K562 (cell line): ENCODE results near the gene FAM89B. TPM values are rescaled to one million over a fixed set of nuclear protein-coding genes. Genes with fewer than 3 reads are reported as not detected.

Experiments
- CTCF ChIP-seq, 3 experiments: IDR thresholded peaks in 2 of 3; conservative IDR thresholded peaks in 1 of 3; 2 replicates each; pipeline ENCODE4 v1.5.1; 2011 to 2012; ENCODE audit warnings: low read length in 3 of 3, mild to moderate bottlenecking in 3 of 3, control low read depth in 2 of 3, improper control_type of control experiment in 1 of 3, inconsistent platforms in 1 of 3, low read depth in 1 of 3, mixed read lengths in 1 of 3, moderate library complexity in 1 of 3; ENCODE audit not compliant: insufficient read depth in 2 of 3
- ELK3 ChIP-seq: fragments of 450-650 bp; formaldehyde crosslinking; IDR thresholded peaks from 2 replicates; pipeline ENCODE4 v1.4.0; 2020; ENCODE audit warnings: mild to moderate bottlenecking
- KAT7 ChIP-seq: sonication (generic); formaldehyde crosslinking; IDR thresholded peaks from 2 replicates; pipeline ENCODE4 v1.8.0; 2022; ENCODE audit warnings: missing genetic modification reagents, mild to moderate bottlenecking, borderline replicate concordance
- MAX ChIP-seq: sonication (generic); formaldehyde crosslinking; IDR thresholded peaks from 2 replicates; pipeline ENCODE4 v1.9.0; 2022; ENCODE audit warnings: mild to moderate bottlenecking, missing genetic modification reagents
- NKRF ChIP-seq: fragments of 450-650 bp; IDR thresholded peaks from 2 replicates; pipeline ENCODE4 v1.6.1; 2016; ENCODE audit warnings: borderline replicate concordance
- POLR2G ChIP-seq: fragments of 200-400 bp; formaldehyde crosslinking; IDR thresholded peaks from 2 replicates; pipeline ENCODE4 v1.6.1; 2017; ENCODE audit warnings: low read depth, mild to moderate bottlenecking, antibody characterized with exemption, low read length, moderate library complexity
- SAP30 ChIP-seq: fragments of 200-600 bp; sonication (generic); IDR thresholded peaks from 2 replicates; pipeline ENCODE4 v1.6.1; 2012; ENCODE audit warnings: borderline replicate concordance, low read depth, mild to moderate bottlenecking, moderate library complexity, low read length, control low read depth, inconsistent platforms; ENCODE audit not compliant: insufficient read depth, poor library complexity, severe bottlenecking
- SETDB1 ChIP-seq: IDR thresholded peaks from one replicate; pipeline ENCODE4 v1.6.1; 2012; ENCODE audit warnings: low read length, control low read depth, inconsistent platforms
- TCF3 ChIP-seq: sonication (generic); formaldehyde crosslinking; IDR thresholded peaks from 2 replicates; pipeline ENCODE4 v1.4.0; 2020; ENCODE audit warnings: mild to moderate bottlenecking, missing genetic modification reagents
- TFAP4 ChIP-seq: sonication (generic); formaldehyde crosslinking; IDR thresholded peaks from 2 replicates; pipeline ENCODE4 v1.8.0; 2022; ENCODE audit warnings: missing genetic modification reagents, mild to moderate bottlenecking, moderate library complexity, borderline replicate concordance
- ZBED1 ChIP-seq: IDR thresholded peaks from 2 replicates; pipeline ENCODE4 v1.6.1; 2014
- ZFX ChIP-seq: sonication (generic); formaldehyde crosslinking; IDR thresholded peaks from 2 replicates; pipeline ENCODE4 v1.8.0; 2022; ENCODE audit warnings: mild to moderate bottlenecking, missing genetic modification reagents, moderate library complexity
- ZNF12 ChIP-seq: sonication (generic); formaldehyde crosslinking; IDR thresholded peaks from 2 replicates; pipeline ENCODE4 v1.4.0; 2020; ENCODE audit warnings: mild to moderate bottlenecking, missing genetic modification reagents
- ZNF311 ChIP-seq: fragments of 250-450 bp; sonication (Bioruptor Pico); IDR thresholded peaks from 2 replicates; pipeline ENCODE4 v1.4.0; 2020; ENCODE audit warnings: mild to moderate bottlenecking, moderate library complexity
- ZNF592 ChIP-seq: fragments of 450-650 bp; IDR thresholded peaks from 2 replicates; pipeline ENCODE4 v1.6.1; 2017; ENCODE audit warnings: antibody characterized with exemption, mild to moderate bottlenecking
- polyA plus RNA-seq, 8 experiments: library from polyadenylated mRNA; depleted of rRNA in 4 of 8; stranded (reverse) in 5 of 8; unstranded in 3 of 8; fragments of >200 nt; fragmentation: Nextera tagmentation in 2 of 8; fragmentation: Illumina TruSeq in 1 of 8; extraction: Ambion mirVana in 2 of 8; extraction: Trizol in 1 of 8; gene quantifications; 2 replicates each; pipeline versions ENCODE4 v1.2.1 to v1.2.3, GENCODE V29; 2011 to 2014; ENCODE audit warnings: inconsistent platforms in 1 of 8, missing spikeins in 1 of 8
- total RNA-seq, 7 experiments: library from RNA; depleted of rRNA in 6 of 7; stranded (reverse); fragments of >200 nt in 6 of 7; fragmentation: Illumina TruSeq in 2 of 7; extraction: Trizol in 2 of 7; gene quantifications; 2 replicates each; pipeline versions ENCODE4 v1.2.1 to v1.2.3, GENCODE V29; 2011 to 2021; ENCODE audit warnings: low replicate concordance in 1 of 7

Gene FAM89B
- total and polyA plus RNA-seq, 9 of the 15 experiments (the other 6 are each of a cell fraction or from before 2014, with no cell fraction given), result 0.32 to 27.6 (median 11.9) TPM

GRCh38 chr11:65593518-65594414 lies 21.4 kb downstream of the FAM89B start (continued):
- no peak for TF ChIP-seq NKRF
- no peak for TF ChIP-seq ZNF12 (CRISPR knock-in tag)
- TF ChIP-seq CTCF (IDR thresholded peaks at IDR 0.05 in 2 of 3, conservative IDR thresholded peaks at IDR 0.05 in 1 of 3; ENCODE audit: insufficient read depth in 2 of 3, low read depth in 1 of 3, low read length in 3 of 3), result peak; percentile 67 to 83 (median 71)
- no peak for TF ChIP-seq ELK3
- TF ChIP-seq ZNF592, result no peak
- no peak for TF ChIP-seq SETDB1
- no peak for TF ChIP-seq SAP30
- no peak for TF ChIP-seq KAT7 (CRISPR knock-in tag)
- 0 out of 2 replicates have a peak, but pooled peaks have one; percentile 20 for TF ChIP-seq MAX (CRISPR knock-in tag)
- TF ChIP-seq POLR2G, result peak; percentile 48
- 0 out of 2 replicates have a peak, but pooled peaks have one; percentile 42 for TF ChIP-seq TFAP4 (CRISPR knock-in tag)
- TF ChIP-seq ZBED1, result 0 out of 2 replicates have a peak, but pooled peaks have one; percentile 17
- no peak for TF ChIP-seq ZNF311 (CRISPR knock-in tag)
- no peak for TF ChIP-seq TCF3 (CRISPR knock-in tag)
- TF ChIP-seq ZFX (CRISPR knock-in tag), result no peak
